GM12875 (cell line): ENCODE data around the gene TNRC18.
"Not testable (repeated sequence)": the region's sequence is repeated elsewhere in the genome, so short reads cannot be mapped to it uniquely, and the experiment has no call there.

ENCODE experiments used
- H3K4me3 ChIP-seq: one replicate; pipeline ENCODE4 v1.5.1; 2011; ENCODE audit warnings: low read depth, low read length, control low read depth
- CTCF ChIP-seq: IDR thresholded peaks from 2 replicates; pipeline ENCODE4 v1.5.1; 2011; ENCODE audit warnings: low read depth, mild to moderate bottlenecking, control low read depth, inconsistent platforms, low read length, moderate library complexity, borderline replicate concordance; ENCODE audit not compliant: insufficient read depth

The TNRC18 gene

GRCh38 chr7:5310822-5311405 is 112.7 kb downstream of the TNRC18 start:
- no peak for TF ChIP-seq CTCF
- H3K4me3 ChIP-seq, result no peak overlapping the region

GRCh38 chr7:5309146-5309545 is 114.5 kb downstream of the TNRC18 start:
- no peak for TF ChIP-seq CTCF
- H3K4me3 ChIP-seq, result no peak overlapping the region

GRCh38 chr7:5307221-5308142 is 116.2 kb downstream of the TNRC18 start:
- not testable (repeated sequence) for H3K4me3 ChIP-seq

- not testable (repeated sequence) for H3K4me3 ChIP-seq
Observed at GRCh38 chr7:5305050-5305449, 118.6 kb downstream of the TNRC18 start.

- no peak overlapping the region for H3K4me3 ChIP-seq
- no peak for TF ChIP-seq CTCF
Observed at GRCh38 chr7:5303591-5304505, 119.8 kb downstream of the TNRC18 start.

GRCh38 chr7:5303061-5303460 is 120.6 kb downstream of the TNRC18 start:
- no peak for TF ChIP-seq CTCF
- no peak overlapping the region for H3K4me3 ChIP-seq

- no peak for TF ChIP-seq CTCF
- H3K4me3 ChIP-seq, result no peak overlapping the region
Observed at GRCh38 chr7:5302577-5302976, 121.1 kb downstream of the TNRC18 start.
